ENCODE measurements around the gene CAST. TPM values are rescaled to one million over a fixed set of nuclear protein-coding genes. Genes with fewer than 3 reads are reported as not detected.

The CAST gene
- total RNA-seq, 4 donors from 2014 or later = 324 to 489 (median 375) TPM

DNA sequence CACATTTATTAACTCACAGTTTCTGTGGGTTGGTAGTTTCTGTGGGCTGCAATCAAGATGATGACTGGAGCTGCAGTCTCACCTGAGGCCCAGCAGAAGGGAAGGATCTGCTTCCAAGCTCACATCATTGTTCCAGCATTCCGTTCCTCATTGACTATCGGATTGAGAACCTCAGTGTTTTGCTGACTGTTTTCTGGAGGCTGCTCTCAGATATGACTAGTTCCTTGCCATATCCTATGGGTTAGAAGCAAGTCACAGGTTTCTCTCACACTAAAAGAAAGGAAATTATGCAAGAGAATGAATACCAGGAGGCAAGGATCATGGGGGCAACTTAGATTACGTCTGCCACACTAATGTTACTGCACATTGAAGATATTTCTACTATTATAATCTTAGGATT, 151.9 kb downstream of the CAST start:
- DNase-seq = no peak
- Histone ChIP-seq H3K4me1 (peaks cover 0 to 18% (median 0%) of the 10 kb centered on the region in 3 donors), H3K9me3 (no peaks in the 10 kb centered on the region), H3K4me3 (no peak overlapping the region), H3K27ac (no peak overlapping the region), H3K27me3 (peaks cover 0 to 19% (median 0%) of the 10 kb centered on the region in 4 donors), H3K36me3 (no peaks in the 10 kb centered on the region)
- TF ChIP-seq POLR2A (IDR thresholded peaks at IDR 0.05) = no peak
- TF ChIP-seq, protein P1, sequence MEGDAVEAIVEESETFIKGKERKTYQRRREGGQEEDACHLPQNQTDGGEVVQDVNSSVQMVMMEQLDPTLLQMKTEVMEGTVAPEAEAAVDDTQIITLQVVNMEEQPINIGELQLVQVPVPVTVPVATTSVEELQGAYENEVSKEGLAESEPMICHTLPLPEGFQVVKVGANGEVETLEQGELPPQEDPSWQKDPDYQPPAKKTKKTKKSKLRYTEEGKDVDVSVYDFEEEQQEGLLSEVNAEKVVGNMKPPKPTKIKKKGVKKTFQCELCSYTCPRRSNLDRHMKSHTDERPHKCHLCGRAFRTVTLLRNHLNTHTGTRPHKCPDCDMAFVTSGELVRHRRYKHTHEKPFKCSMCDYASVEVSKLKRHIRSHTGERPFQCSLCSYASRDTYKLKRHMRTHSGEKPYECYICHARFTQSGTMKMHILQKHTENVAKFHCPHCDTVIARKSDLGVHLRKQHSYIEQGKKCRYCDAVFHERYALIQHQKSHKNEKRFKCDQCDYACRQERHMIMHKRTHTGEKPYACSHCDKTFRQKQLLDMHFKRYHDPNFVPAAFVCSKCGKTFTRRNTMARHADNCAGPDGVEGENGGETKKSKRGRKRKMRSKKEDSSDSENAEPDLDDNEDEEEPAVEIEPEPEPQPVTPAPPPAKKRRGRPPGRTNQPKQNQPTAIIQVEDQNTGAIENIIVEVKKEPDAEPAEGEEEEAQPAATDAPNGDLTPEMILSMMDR (IDR thresholded peaks at IDR 0.05) = no peak
- intact Hi-C loops (cut with DNase I) = no loop called here
- 85 to 94% methylated on average over 3 of the region's 3 CpGs for WGBS, 2 donors

DNA sequence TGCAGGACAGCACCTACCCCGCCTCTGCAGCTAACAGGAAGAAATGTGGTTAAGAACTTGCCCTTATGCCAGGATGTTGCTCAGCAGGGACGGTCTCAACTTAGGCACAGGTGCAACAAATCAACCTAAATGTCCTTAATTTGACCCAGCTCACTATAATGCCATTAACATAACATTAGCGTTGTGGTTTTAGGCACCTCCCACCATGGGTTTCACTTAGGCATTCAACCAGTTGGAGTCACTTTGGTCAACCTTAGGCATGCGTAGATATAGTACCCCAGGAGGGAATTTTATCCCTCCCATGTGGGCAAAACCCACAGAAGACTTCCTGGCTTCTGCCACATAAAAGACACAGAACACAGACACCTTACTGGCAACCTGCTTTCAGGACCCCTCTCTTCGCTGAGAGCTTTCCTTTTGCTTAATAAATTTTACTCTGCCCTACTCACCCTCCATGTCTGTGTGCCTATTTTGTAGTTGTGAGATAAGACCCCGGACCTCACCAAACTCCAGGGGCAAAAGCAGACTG, 154.3 kb downstream of the CAST start:
- Histone ChIP-seq H3K4me1 (peaks cover 0 to 23% (median 0%) of the 10 kb centered on the region in 3 donors), H3K27me3 (peaks cover 0 to 19% (median 0%) of the 10 kb centered on the region in 4 donors), H3K36me3 (no peaks in the 10 kb centered on the region), H3K4me3 (peak overlapping the region in 1 of 4 donors; percentile 31), H3K9me3 (no peaks in the 10 kb centered on the region), H3K27ac (peak overlapping the region in 1 of 4 donors; percentile 35)
- intact Hi-C loops (cut with DNase I) = no loop called here
- TF ChIP-seq POLR2A (IDR thresholded peaks at IDR 0.05) = no peak
- TF ChIP-seq, protein P1 (IDR thresholded peaks at IDR 0.05) = no peak
- no peak for DNase-seq
- WGBS, 2 donors = 50 to 52% methylated on average over 6 of the region's 6 CpGs

DNA sequence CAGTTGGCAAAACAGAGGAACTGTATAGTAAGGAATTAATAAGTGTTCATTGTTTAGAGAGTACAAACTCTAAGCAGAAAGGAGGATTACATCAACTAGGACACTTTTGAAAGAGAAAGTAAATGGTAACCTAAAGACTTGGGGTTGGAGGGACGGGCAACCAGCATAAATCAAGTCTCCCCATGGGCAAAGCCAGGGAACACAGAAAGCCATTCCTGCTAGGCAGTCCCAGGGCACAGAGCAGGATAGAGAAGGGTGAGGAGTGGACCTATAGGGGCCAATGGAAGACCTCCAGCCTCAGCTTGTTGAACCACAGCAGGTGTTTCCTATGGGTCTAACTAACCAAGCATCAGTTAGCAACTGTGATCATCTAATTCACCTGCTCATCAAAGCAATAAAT, 154.8 kb downstream of the CAST start:
- H3K4me3 ChIP-seq = peak overlapping the region in 1 of 4 donors; percentile 31
- TF ChIP-seq, protein P1 (IDR thresholded peaks at IDR 0.05) = no peak
- TF ChIP-seq POLR2A (IDR thresholded peaks at IDR 0.05) = no peak

DNA sequence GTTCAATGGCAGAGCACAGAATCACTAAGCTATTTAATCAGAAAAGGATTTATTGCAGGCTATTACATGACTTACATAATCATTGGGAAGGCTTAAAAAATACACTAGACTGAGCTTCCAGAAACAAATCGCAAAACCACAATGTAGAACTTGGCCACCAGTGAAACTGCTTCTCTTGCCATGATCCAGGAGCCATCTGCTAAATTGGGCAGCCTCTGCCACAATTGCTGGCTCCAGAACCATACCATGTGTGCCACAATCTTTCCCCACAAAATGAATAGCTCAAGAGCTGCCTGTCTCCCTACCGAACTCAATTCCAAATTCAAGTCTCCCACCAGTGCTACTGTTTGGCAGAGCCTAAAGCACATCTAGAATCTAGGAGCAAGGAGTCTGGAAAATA, 155.3 kb downstream of the CAST start:
- WGBS, 2 donors = 15 to 42% methylated on average over 2 of the region's 2 CpGs
- DNase-seq = no peak
- intact Hi-C loops (cut with DNase I) = no loop called here
- H3K9me3 ChIP-seq = no peaks in the 10 kb centered on the region
- H3K36me3 ChIP-seq = no peaks in the 10 kb centered on the region
- H3K27ac ChIP-seq = no peak overlapping the region
- peaks cover 0 to 29% (median 0%) of the 10 kb centered on the region in 3 donors for H3K4me1 ChIP-seq
- TF ChIP-seq POLR2A (IDR thresholded peaks at IDR 0.05) = no peak
- TF ChIP-seq, protein P1 (IDR thresholded peaks at IDR 0.05) = no peak
- H3K27me3 ChIP-seq = peaks cover 0 to 19% (median 0%) of the 10 kb centered on the region in 4 donors
- H3K4me3 ChIP-seq = no peak overlapping the region

More for the DNA sequence above, 154.8 kb downstream of the CAST start:
- 33 to 50% methylated on average over 1 of the region's 1 CpG for WGBS, 2 donors
- intact Hi-C loops (cut with DNase I) = no loop called here
- Histone ChIP-seq H3K27ac (peak overlapping the region in 1 of 4 donors; percentile 35), H3K36me3 (no peaks in the 10 kb centered on the region), H3K4me1 (peaks cover 0 to 28% (median 0%) of the 10 kb centered on the region in 3 donors), H3K27me3 (peaks cover 0 to 19% (median 0%) of the 10 kb centered on the region in 4 donors), H3K9me3 (no peaks in the 10 kb centered on the region)
- DNase-seq = no peak

DNA sequence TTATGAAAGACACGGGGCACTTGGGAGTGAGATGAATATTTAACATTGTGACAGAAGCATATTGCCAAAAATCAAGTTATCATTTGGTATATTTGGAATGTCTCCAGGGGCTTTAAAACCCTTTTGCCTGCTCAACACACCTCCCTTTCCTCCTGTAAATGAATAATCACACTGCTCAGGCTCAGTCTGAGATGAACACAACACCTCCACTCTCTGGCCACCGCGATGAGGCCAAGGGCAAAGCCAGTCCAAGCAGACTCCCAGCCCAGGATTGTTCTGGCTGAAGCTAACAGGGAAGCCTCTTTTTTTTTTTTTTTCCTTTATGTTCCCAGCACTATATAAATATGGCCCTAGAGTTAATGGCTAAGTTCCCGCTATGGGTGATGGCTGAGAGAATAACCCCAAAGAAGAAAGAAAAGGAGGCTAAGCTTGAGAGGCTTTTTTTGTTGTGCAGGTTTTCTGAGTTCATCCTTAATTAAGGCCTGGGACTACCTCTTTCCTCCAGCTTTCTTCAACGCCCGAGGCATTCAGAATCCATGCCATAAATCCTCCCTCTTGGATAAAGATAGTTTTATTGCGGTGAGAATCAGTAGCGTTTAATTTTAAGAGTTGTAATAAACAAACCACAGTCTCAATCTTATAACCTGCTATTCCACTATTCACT, 156.1 kb downstream of the CAST start:
- DNase-seq = no peak
- Histone ChIP-seq H3K4me3 (no peak overlapping the region), H3K27ac (no peak overlapping the region), H3K27me3 (peaks cover 0 to 19% (median 0%) of the 10 kb centered on the region in 4 donors), H3K36me3 (no peaks in the 10 kb centered on the region), H3K9me3 (no peaks in the 10 kb centered on the region), H3K4me1 (peaks cover 0 to 29% (median 0%) of the 10 kb centered on the region in 3 donors)
- no peak for TF ChIP-seq POLR2A (IDR thresholded peaks at IDR 0.05)
- TF ChIP-seq, protein P1 (IDR thresholded peaks at IDR 0.05) = no peak
- WGBS, 2 donors = 89% methylated on average over 8 of the region's 8 CpGs
- intact Hi-C loops (cut with DNase I) = no loop called here

Measured in esophagus squamous epithelium (tissue), 5 donors.